ENCODE results near the gene NEMP1. TPM values are rescaled to one million over a fixed set of nuclear protein-coding genes. Genes with fewer than 3 reads are reported as not detected.

Gene NEMP1
- total RNA-seq, 2 donors from 2014 or later, result 62.3 to 117 TPM

GRCh38 chr12:57005980-57006808, 72.4 kb downstream of the NEMP1 start, which contains the start of gene ZBTB39:
ZBTB39 (minus strand) TSS chr12:57006546; CDS start chr12:57004917, 1,629 bp downstream.
- Mint-ChIP-seq H3K36me3 (ENCODE audit: low read depth) (peaks cover 33% of the 10 kb centered on the region), H3K4me1 (peaks cover 27% of the 10 kb centered on the region)

More at GRCh38 chr12:57005980-57006808, 72.4 kb downstream of the NEMP1 start, which contains the start of gene ZBTB39:
- Mint-ChIP-seq H3K9me3 (no peaks in the 10 kb centered on the region), H3K4me3 (peak within 1 kb of the TSS; percentile 91), H3K27ac (peak within 1 kb of the TSS; percentile 93), H3K27me3 (no peaks in the 10 kb centered on the region)
- peak; percentile 78 for ATAC-seq (replicated peaks)

Other genes starting within 250 kb of the NEMP1 start
- gene SDR9C7, start 144.4 kb downstream of the NEMP1 start, total RNA-seq, result not detected
- gene RDH16, start 121.2 kb downstream of the NEMP1 start, total RNA-seq, result under 1 TPM; 0.11 to 0.69 TPM
- 1 to 10 TPM; 4.2 to 4.7 TPM for gene ZBTB39, start 72.2 kb downstream of the NEMP1 start, total RNA-seq
- gene TAC3, start 62.3 kb downstream of the NEMP1 start, total RNA-seq, result 1 to 10 TPM in 1 of 2 donors, not detected in 1; 1.5 TPM
- gene MYO1A, start 28.7 kb downstream of the NEMP1 start, total RNA-seq, result 1 to 10 TPM; 2.1 to 5.1 TPM
- 10 to 100 TPM; 20.6 to 61.4 TPM for gene NAB2, start 10.3 kb upstream of the NEMP1 start, total RNA-seq
- 100 to 1,000 TPM; 177 to 332 TPM for gene STAT6, start 32.6 kb upstream of the NEMP1 start, total RNA-seq
- gene LRP1, start 49.7 kb upstream of the NEMP1 start, total RNA-seq, result 10 to 100 TPM in 1 of 2 donors, 1 to 10 TPM in 1; 2.4 to 20.2 TPM
- gene LRP1-AS, start 68.8 kb upstream of the NEMP1 start, total RNA-seq, result not detected
- gene NXPH4, start 138.0 kb upstream of the NEMP1 start, total RNA-seq, result 1 to 10 TPM in 1 of 2 donors, under 1 TPM in 1; 0.34 to 1.4 TPM
- 100 to 1,000 TPM; 232 to 320 TPM for gene SHMT2, start 150.9 kb upstream of the NEMP1 start, total RNA-seq
- gene STAC3, start 172.4 kb upstream of the NEMP1 start, total RNA-seq, result 1 to 10 TPM; 3.2 to 4.5 TPM

Data from activated T-helper 17 cell treated with anti-CD3 and anti-CD28 coated beads, Interleukin-2, amount 50 U/mL, for 72 hours (primary cell).